GM18499 (cell line): ENCODE measurements around the gene PLD1.
"Not testable (repeated sequence)": the region's sequence is repeated elsewhere in the genome, so short reads cannot be mapped to it uniquely, and the experiment has no call there.

Experiments used
- ATAC-seq: cut with Tn5 transposase; IDR thresholded peaks from one replicate; pipeline ENCODE4 v1.9.1; 2021; ENCODE audit warnings: moderate number of reproducible peaks; ENCODE audit not compliant: insufficient read depth, unreplicated experiment

Gene PLD1

GRCh38 chr3:171643681-171644080, 166.6 kb downstream of the PLD1 start:
- ATAC-seq: no peak

- ATAC-seq: no peak
Observed at GRCh38 chr3:171643033-171643432, 167.2 kb downstream of the PLD1 start.

- no peak for ATAC-seq
Observed at GRCh38 chr3:171640520-171641412, 169.5 kb downstream of the PLD1 start.

GRCh38 chr3:171636666-171637065, 173.6 kb downstream of the PLD1 start:
- no peak for ATAC-seq

- ATAC-seq: no peak
Observed at GRCh38 chr3:171632766-171633165, 177.5 kb downstream of the PLD1 start.

- not testable (repeated sequence) for ATAC-seq
Observed at GRCh38 chr3:171626799-171627198, 183.5 kb downstream of the PLD1 start.

- no peak for ATAC-seq
Observed at GRCh38 chr3:171622126-171622525, 188.2 kb downstream of the PLD1 start.

- ATAC-seq: no peak
Observed at GRCh38 chr3:171620825-171621434, 189.4 kb downstream of the PLD1 start.

- ATAC-seq: no peak
Observed at GRCh38 chr3:171616798-171617197, 193.5 kb downstream of the PLD1 start.

GRCh38 chr3:171615686-171616085, 194.6 kb downstream of the PLD1 start:
- ATAC-seq: no peak

- no peak for ATAC-seq
Observed at GRCh38 chr3:171615281-171615680, 195.0 kb downstream of the PLD1 start.

GRCh38 chr3:171614318-171614921, 195.9 kb downstream of the PLD1 start:
- no peak for ATAC-seq

GRCh38 chr3:171607452-171607851, 202.8 kb downstream of the PLD1 start:
- no peak for ATAC-seq

GRCh38 chr3:171606151-171606751, 204.0 kb downstream of the PLD1 start:
- no peak for ATAC-seq

GRCh38 chr3:171604370-171604769, 205.9 kb downstream of the PLD1 start:
- no peak for ATAC-seq

- no peak for ATAC-seq
Observed at GRCh38 chr3:171602072-171602471, 208.2 kb downstream of the PLD1 start.

GRCh38 chr3:171600030-171600429, 210.3 kb downstream of the PLD1 start:
- no peak for ATAC-seq

GRCh38 chr3:171598990-171599389, 211.3 kb downstream of the PLD1 start:
- no peak for ATAC-seq

GRCh38 chr3:171592786-171593185, 217.5 kb downstream of the PLD1 start:
- ATAC-seq: no peak

- ATAC-seq: no peak
Observed at GRCh38 chr3:171591070-171591469, 219.2 kb downstream of the PLD1 start.

- no peak for ATAC-seq
Observed at GRCh38 chr3:171586274-171586673, 224.0 kb downstream of the PLD1 start.
